ENCODE results near the gene CST7. TPM values are rescaled to one million over a fixed set of nuclear protein-coding genes. Genes with fewer than 3 reads are reported as not detected.
A peak's percentile ranks its signal among the peaks of the same experiment; 100 is the strongest.
"Not testable (repeated sequence)": the region's sequence is repeated elsewhere in the genome, so short reads cannot be mapped to it uniquely, and the experiment has no call there.

CST7 gene
- total RNA-seq, 1 donor from 2014 or later = 115 TPM

GRCh38 chr20:24916412-24916811, 32.7 kb upstream of the CST7 start:
- peaks cover 8% of the 10 kb centered on the region for H3K4me1 Mint-ChIP-seq (ENCODE audit: low read depth)
- no peaks in the 10 kb centered on the region for H3K9me3 Mint-ChIP-seq
- no peak overlapping the region for H3K4me3 Mint-ChIP-seq (ENCODE audit: low read depth)
- peak; percentile 4 for DNase-seq (ENCODE audit: low spot score)
- H3K36me3 Mint-ChIP-seq (ENCODE audit: low read depth) = no peaks in the 10 kb centered on the region
- intact Hi-C loops (cut with micrococcal nuclease) = no loop called here
- H3K27me3 Mint-ChIP-seq (ENCODE audit: low read depth) = peaks cover 6% of the 10 kb centered on the region
- H3K27ac Mint-ChIP-seq = no peak overlapping the region

- Mint-ChIP-seq H3K27me3 (ENCODE audit: low read depth) (peaks cover 5% of the 10 kb centered on the region), H3K4me3 (ENCODE audit: low read depth) (no peak overlapping the region), H3K27ac (no peak overlapping the region), H3K9me3 (no peaks in the 10 kb centered on the region), H3K4me1 (ENCODE audit: low read depth) (peaks cover 8% of the 10 kb centered on the region), H3K36me3 (ENCODE audit: low read depth) (no peaks in the 10 kb centered on the region)
- peak; percentile 6 for DNase-seq (ENCODE audit: low spot score)
- intact Hi-C loops (cut with micrococcal nuclease) = no loop called here
These were observed 32.0 kb upstream of the CST7 start for GRCh38 chr20:24917056-24917455.

- no peak overlapping the region for H3K4me3 Mint-ChIP-seq (ENCODE audit: low read depth)
- no peak overlapping the region for H3K27ac Mint-ChIP-seq
- peaks cover 5% of the 10 kb centered on the region for H3K27me3 Mint-ChIP-seq (ENCODE audit: low read depth)
- intact Hi-C loops (cut with micrococcal nuclease) = no loop called here
- no peaks in the 10 kb centered on the region for H3K9me3 Mint-ChIP-seq
- no peaks in the 10 kb centered on the region for H3K36me3 Mint-ChIP-seq (ENCODE audit: low read depth)
- DNase-seq (ENCODE audit: low spot score) = peak; percentile 30
- H3K4me1 Mint-ChIP-seq (ENCODE audit: low read depth) = peaks cover 8% of the 10 kb centered on the region
These were observed 31.1 kb upstream of the CST7 start for GRCh38 chr20:24917797-24918578.

- Mint-ChIP-seq H3K36me3 (ENCODE audit: low read depth) (no peaks in the 10 kb centered on the region), H3K4me1 (ENCODE audit: low read depth) (peaks cover 8% of the 10 kb centered on the region), H3K27me3 (ENCODE audit: low read depth) (peaks cover 5% of the 10 kb centered on the region), H3K27ac (no peak overlapping the region), H3K4me3 (ENCODE audit: low read depth) (no peak overlapping the region), H3K9me3 (no peaks in the 10 kb centered on the region)
- intact Hi-C loops (cut with micrococcal nuclease) = no loop called here
- no peak for DNase-seq (ENCODE audit: low spot score)
These were observed 30.2 kb upstream of the CST7 start for GRCh38 chr20:24918579-24919566.

GRCh38 chr20:24919665-24920064, 29.4 kb upstream of the CST7 start:
- H3K4me1 Mint-ChIP-seq (ENCODE audit: low read depth); H3K9me3 Mint-ChIP-seq; intact Hi-C loops (cut with micrococcal nuclease); H3K4me3 Mint-ChIP-seq (ENCODE audit: low read depth); H3K27ac Mint-ChIP-seq; H3K36me3 Mint-ChIP-seq (ENCODE audit: low read depth); H3K27me3 Mint-ChIP-seq (ENCODE audit: low read depth); DNase-seq (ENCODE audit: low spot score): not testable (repeated sequence)

GRCh38 chr20:24920706-24921105, 28.4 kb upstream of the CST7 start:
- H3K9me3 Mint-ChIP-seq; H3K4me1 Mint-ChIP-seq (ENCODE audit: low read depth); H3K27ac Mint-ChIP-seq; DNase-seq (ENCODE audit: low spot score); H3K36me3 Mint-ChIP-seq (ENCODE audit: low read depth); H3K4me3 Mint-ChIP-seq (ENCODE audit: low read depth); intact Hi-C loops (cut with micrococcal nuclease): not testable (repeated sequence)
- H3K27me3 Mint-ChIP-seq (ENCODE audit: low read depth) = peaks cover 10% of the 10 kb centered on the region

- H3K4me1 Mint-ChIP-seq (ENCODE audit: low read depth) = peaks cover 34% of the 10 kb centered on the region
- H3K36me3 Mint-ChIP-seq (ENCODE audit: low read depth); H3K27ac Mint-ChIP-seq; intact Hi-C loops (cut with micrococcal nuclease); H3K27me3 Mint-ChIP-seq (ENCODE audit: low read depth); H3K9me3 Mint-ChIP-seq; DNase-seq (ENCODE audit: low spot score); H3K4me3 Mint-ChIP-seq (ENCODE audit: low read depth): not testable (repeated sequence)
These were observed 19.8 kb upstream of the CST7 start for GRCh38 chr20:24929259-24929658.

GRCh38 chr20:24929867-24930723, 19.0 kb upstream of the CST7 start:
- H3K36me3 Mint-ChIP-seq (ENCODE audit: low read depth); DNase-seq (ENCODE audit: low spot score); H3K27me3 Mint-ChIP-seq (ENCODE audit: low read depth); H3K4me3 Mint-ChIP-seq (ENCODE audit: low read depth); H3K9me3 Mint-ChIP-seq; intact Hi-C loops (cut with micrococcal nuclease): not testable (repeated sequence)
- peaks cover 34% of the 10 kb centered on the region for H3K4me1 Mint-ChIP-seq (ENCODE audit: low read depth)
- H3K27ac Mint-ChIP-seq = peak overlapping the region; percentile 49

- H3K4me1 Mint-ChIP-seq (ENCODE audit: low read depth) = peaks cover 34% of the 10 kb centered on the region
- H3K27ac Mint-ChIP-seq = peak overlapping the region; percentile 89
- H3K36me3 Mint-ChIP-seq (ENCODE audit: low read depth); intact Hi-C loops (cut with micrococcal nuclease); DNase-seq (ENCODE audit: low spot score); H3K4me3 Mint-ChIP-seq (ENCODE audit: low read depth); H3K9me3 Mint-ChIP-seq; H3K27me3 Mint-ChIP-seq (ENCODE audit: low read depth): not testable (repeated sequence)
These were observed 18.1 kb upstream of the CST7 start for GRCh38 chr20:24930724-24931688.

- intact Hi-C loops (cut with micrococcal nuclease) = loop anchor here (1.0 kb wide), 1 partner anchor 17 kb away; the partner anchor contains the start of gene CST7
- H3K27ac Mint-ChIP-seq = peak overlapping the region; percentile 89
- H3K4me3 Mint-ChIP-seq (ENCODE audit: low read depth); H3K27me3 Mint-ChIP-seq (ENCODE audit: low read depth); H3K9me3 Mint-ChIP-seq; H3K36me3 Mint-ChIP-seq (ENCODE audit: low read depth); DNase-seq (ENCODE audit: low spot score): not testable (repeated sequence)
- peaks cover 34% of the 10 kb centered on the region for H3K4me1 Mint-ChIP-seq (ENCODE audit: low read depth)
These were observed 17.2 kb upstream of the CST7 start for GRCh38 chr20:24931893-24932292.

GRCh38 chr20:24933266-24933908, 15.7 kb upstream of the CST7 start:
- intact Hi-C loops (cut with micrococcal nuclease) = no loop called here
- no peak overlapping the region for H3K27ac Mint-ChIP-seq

More at GRCh38 chr20:24933266-24933908, 15.7 kb upstream of the CST7 start:
- no peaks in the 10 kb centered on the region for H3K27me3 Mint-ChIP-seq (ENCODE audit: low read depth)
- H3K9me3 Mint-ChIP-seq = peaks cover 4% of the 10 kb centered on the region
- peak; percentile 6 for DNase-seq (ENCODE audit: low spot score)
- no peak overlapping the region for H3K4me3 Mint-ChIP-seq (ENCODE audit: low read depth)
- peaks cover 6% of the 10 kb centered on the region for H3K36me3 Mint-ChIP-seq (ENCODE audit: low read depth)
- H3K4me1 Mint-ChIP-seq (ENCODE audit: low read depth) = peaks cover 34% of the 10 kb centered on the region

Measured in activated T-helper 2 cell treated with anti-CD3 and anti-CD28 coated beads, Interferon-gamma antibody, Interleukin-2, Interleukin-4, amounts not matched to agents 10 μg/mL and 5 μg/mL and 100 μg/mL, durations not matched to agents 14 hours and 24 hours and 36 hours (primary cell).